ENCODE measurements around the gene TIMP3.

- TF ChIP-seq CTCF (IDR thresholded peaks at IDR 0.05) (no peak), POLR2A (IDR thresholded peaks at IDR 0.05) (no peak)
Measured at GRCh38 chr22:32828150-32828549, 26.6 kb downstream of the TIMP3 start.

All from body of pancreas (tissue), 4 donors.